IMR-90 (cell line): ENCODE results near the gene ZNF608. TPM values are rescaled to one million over a fixed set of nuclear protein-coding genes. Genes with fewer than 3 reads are reported as not detected.

ENCODE experiments used
- ATAC-seq: fragments of 200-7000 bp; cut with Tn5 transposase; 2 replicates; pipeline ENCODE4 v1.9.1; 2020; ENCODE audit warnings: low read depth, mild to moderate bottlenecking, moderate library complexity
- BruUV-seq: library from RNA; stranded (reverse); fragments of 400-500 nt; replicated peaks from 2 replicates; lab custom pipeline; 2021; lab: Mats Ljungman, UMichigan
- CTCF ChIA-PET: fragments of 300-600 bp; formaldehyde crosslinking; extraction: SDS; loops from one replicate; lab custom pipeline; 2021; ENCODE audit warnings: antibody characterized with exemption; lab: Yijun Ruan, JAX
- POLR2A ChIA-PET: fragments of 300-600 bp; sonication (Branson Sonifier 250); formaldehyde crosslinking; loops from one replicate; lab custom pipeline; 2022; ENCODE audit warnings: antibody characterized with exemption; ENCODE audit not compliant: unreplicated experiment; lab: Charles Lee
- DNase-seq: peaks from one replicate; pipeline ENCODE4 v3.0.0; 2013
- H2AFZ ChIP-seq: replicated peaks from 2 replicates; pipeline ENCODE3; 2013; ENCODE audit warnings: low read length, mild to moderate bottlenecking; ENCODE audit not compliant: poor library complexity
- H2AK5ac ChIP-seq: 2 replicates; pipeline ENCODE4 v1.6.1; 2013; ENCODE audit warnings: low read depth, low read length, inconsistent platforms
- H2AK9ac ChIP-seq: replicated peaks from 2 replicates; pipeline ENCODE3; 2013; ENCODE audit warnings: mild to moderate bottlenecking, low read depth, low read length, moderate library complexity; ENCODE audit not compliant: poor library complexity
- H2BK120ac ChIP-seq: 2 replicates; pipeline ENCODE4 v1.6.1; 2013; ENCODE audit warnings: low read depth, low read length, inconsistent platforms
- H2BK15ac ChIP-seq: 3 replicates; pipeline ENCODE4 v1.6.1; 2013; ENCODE audit warnings: low read depth, low read length, inconsistent platforms
- H2BK20ac ChIP-seq: 2 replicates; pipeline ENCODE4 v1.6.1; 2013; ENCODE audit warnings: low read depth, mild to moderate bottlenecking, inconsistent platforms, low read length, moderate library complexity
- H2BK5ac ChIP-seq: 2 replicates; pipeline ENCODE4 v1.6.1; 2013; ENCODE audit warnings: mild to moderate bottlenecking, low read depth, low read length, inconsistent platforms; ENCODE audit not compliant: poor library complexity, severe bottlenecking
- H3K14ac ChIP-seq: replicated peaks from 2 replicates; pipeline ENCODE4 v1.6.1; 2013; ENCODE audit warnings: low read depth, low read length, inconsistent platforms
- H3K18ac ChIP-seq: 2 replicates; pipeline ENCODE4 v1.6.1; 2013; ENCODE audit warnings: low read depth, low read length, control low read depth
- H3K23ac ChIP-seq: 2 replicates; pipeline ENCODE4 v1.6.1; 2013; ENCODE audit warnings: low read depth, low read length, inconsistent platforms
- H3K27ac ChIP-seq: 2 replicates; pipeline ENCODE4 v1.5.1; 2013; ENCODE audit warnings: mild to moderate bottlenecking, control low read depth, low read length; ENCODE audit not compliant: insufficient read depth
- H3K27me3 ChIP-seq: 2 replicates; pipeline ENCODE4 v1.6.1; 2013; ENCODE audit warnings: low read length; ENCODE audit not compliant: control insufficient read depth, insufficient read depth
- H3K36me3 ChIP-seq: 2 replicates; pipeline ENCODE4 v1.6.1; 2013; ENCODE audit warnings: low read length, mixed read lengths; ENCODE audit not compliant: control insufficient read depth, insufficient read depth
- H3K4ac ChIP-seq: 2 replicates; pipeline ENCODE4 v1.6.1; 2013; ENCODE audit warnings: low read depth, low read length, inconsistent platforms
- H3K4me1 ChIP-seq: 2 replicates; pipeline ENCODE4 v1.6.1; 2013; ENCODE audit warnings: low read length, mixed read lengths; ENCODE audit not compliant: control insufficient read depth, insufficient read depth
- H3K4me2 ChIP-seq: 2 replicates; pipeline ENCODE4 v1.6.1; 2013; ENCODE audit warnings: low read depth, mild to moderate bottlenecking, control low read depth, low read length, moderate library complexity
- H3K4me3 ChIP-seq: 2 replicates; pipeline ENCODE4 v1.5.1; 2013; ENCODE audit warnings: low read depth, mild to moderate bottlenecking, control low read depth, low read length, moderate library complexity; ENCODE audit not compliant: insufficient read depth
- H3K56ac ChIP-seq: 2 replicates; pipeline ENCODE4 v1.6.1; 2013; ENCODE audit warnings: low read length, inconsistent platforms; ENCODE audit not compliant: insufficient read depth; ENCODE audit errors: extremely low read depth
- H3K79me1 ChIP-seq, 2 experiments: 2 replicates each; pipeline ENCODE4 v1.6.1; 2013; ENCODE audit warnings: low read length in 2 of 2, inconsistent platforms in 1 of 2, low read depth in 1 of 2
- H3K9ac ChIP-seq: 2 replicates; pipeline ENCODE4 v1.6.1; 2013; ENCODE audit warnings: low read depth, low read length, control low read depth
- H3K9me1 ChIP-seq: 2 replicates; pipeline ENCODE4 v1.6.1; 2013; ENCODE audit warnings: low read length, inconsistent platforms; ENCODE audit not compliant: insufficient read depth
- H3K9me3 ChIP-seq: 2 replicates; pipeline ENCODE4 v1.6.1; 2013; ENCODE audit warnings: low read length; ENCODE audit not compliant: control insufficient read depth, insufficient read depth
- H4K20me1 ChIP-seq: 2 replicates; pipeline ENCODE4 v1.6.1; 2013; ENCODE audit warnings: low read length, inconsistent platforms; ENCODE audit not compliant: insufficient read depth
- H4K5ac ChIP-seq: 2 replicates; pipeline ENCODE4 v1.6.1; 2013; ENCODE audit warnings: mild to moderate bottlenecking, low read depth, low read length, control low read depth
- H4K8ac ChIP-seq, 2 experiments: 2 replicates each; pipeline ENCODE4 v1.6.1; 2013; ENCODE audit warnings: low read depth in 2 of 2, low read length in 2 of 2, control low read depth in 1 of 2, inconsistent platforms in 1 of 2
- H4K91ac ChIP-seq: 2 replicates; pipeline ENCODE4 v1.6.1; 2013; ENCODE audit warnings: low read depth, low read length, inconsistent platforms; ENCODE audit not compliant: insufficient read depth
- CHD1 ChIP-seq: IDR thresholded peaks from 2 replicates; pipeline ENCODE4 v1.6.1; 2012; ENCODE audit warnings: low read depth, low read length, improper control_type of control experiment
- CTCF ChIP-seq: conservative IDR thresholded peaks from 2 replicates; pipeline ENCODE4 v1.5.1; 2012; ENCODE audit warnings: mild to moderate bottlenecking, low read depth, low read length, improper control_type of control experiment
- ELK1 ChIP-seq: fragments of 150-350 bp; IDR thresholded peaks from 2 replicates; pipeline ENCODE4 v1.6.1; 2016; ENCODE audit warnings: low read depth, mild to moderate bottlenecking, low read length, moderate library complexity, borderline replicate concordance
- NFE2L2 ChIP-seq: fragments of 150-350 bp; IDR thresholded peaks from 2 replicates; pipeline ENCODE4 v1.6.1; 2016; ENCODE audit warnings: low read depth, mild to moderate bottlenecking, low read length
- SMC3 ChIP-seq: fragments of 150-350 bp; IDR thresholded peaks from 2 replicates; pipeline ENCODE4 v1.6.1; 2016; ENCODE audit warnings: low read depth, mild to moderate bottlenecking, antibody characterized with exemption, low read length, moderate library complexity
- WGBS, 2 experiments: methylation state at CpG; one replicate each; pipeline versions ENCODE4 v1.1.5 to v1.1.7; 2013; ENCODE audit warnings: missing lambda C conversion rate in 2 of 2; ENCODE audit not compliant: insufficient read length in 1 of 2; ENCODE audit errors: extremely low coverage in 2 of 2; 5-methylcytosine and 5-hydroxymethylcytosine counted together
- dilution Hi-C: fragments of 300-500 bp; cut with HindIII; formaldehyde crosslinking; loops from one replicate; pipeline ENCODE4 v1.14.3; 2018; ENCODE audit warnings: low sequenced_read_pairs; ENCODE audit not compliant: unreplicated experiment
- in situ Hi-C: fragments of 300-500 bp; cut with MboI; formaldehyde crosslinking; loops from 3 replicates; pipeline ENCODE4 v1.14.3; 2019; ENCODE audit warnings: low sequenced_read_pairs, inconsistent platforms, mixed read lengths
- intact Hi-C: fragments of 100-400 bp; cut with micrococcal nuclease; formaldehyde crosslinking; loops from 2 replicates; pipeline ENCODE4 v1.10.0; 2022
- polyA plus RNA-seq, 3 experiments: library from polyadenylated mRNA; depleted of rRNA; stranded (reverse); fragments of >200 nt; gene quantifications; 2 replicates each; pipeline ENCODE4 v1.2.3, GENCODE V29; 2012; ENCODE audit warnings: low replicate concordance in 1 of 3
- total RNA-seq: library from RNA; depleted of rRNA; stranded (reverse); fragments of >200 nt; gene quantifications from 2 replicates; pipeline ENCODE4 v1.2.3, GENCODE V29; 2012

The ZNF608 gene
- total and polyA plus RNA-seq, 2 of the 4 experiments (the other 2 are of a cell fraction): 9.8 to 15.1 TPM

GRCh38 chr5:124761010-124761409 lies 14.6 kb upstream of the ZNF608 start:
- H3K56ac ChIP-seq: no peak overlapping the region
- no peaks in the 10 kb centered on the region for H3K27me3 ChIP-seq
- TF ChIP-seq SMC3: no peak
- TF ChIP-seq CTCF: no peak
- TF ChIP-seq NFE2L2: no peak
- TF ChIP-seq ELK1: no peak
- TF ChIP-seq CHD1: no peak
- no peak overlapping the region for H2AK5ac ChIP-seq
- POLR2A ChIA-PET: no interaction called here
- H2BK5ac ChIP-seq: no peak overlapping the region
- ATAC-seq (no peak), DNase-seq (no peak)
- no peak overlapping the region for H2BK15ac ChIP-seq
- in situ Hi-C loops: no loop called here
- BruUV-seq: no TSS peak
- H3K4me1 ChIP-seq: no peaks in the 10 kb centered on the region
- H3K4me2 ChIP-seq: no peak overlapping the region
- dilution Hi-C loops: no loop called here
- H4K91ac ChIP-seq: no peak overlapping the region
- H2BK120ac ChIP-seq: no peak overlapping the region
- no peak overlapping the region for H3K23ac ChIP-seq
- H3K14ac ChIP-seq: no peak overlapping the region
- CTCF ChIA-PET: no interaction called here
- H2AK9ac ChIP-seq: no peak overlapping the region
- intact Hi-C loops: no loop called here
- H3K18ac ChIP-seq: no peak overlapping the region
- no peaks in the 10 kb centered on the region for H3K9me1 ChIP-seq
- H3K4ac ChIP-seq: no peak overlapping the region
- no peaks in the 10 kb centered on the region for H4K20me1 ChIP-seq
- H3K9me3 ChIP-seq: no peaks in the 10 kb centered on the region
- H3K4me3 ChIP-seq: no peak overlapping the region
- no peak overlapping the region for H3K27ac ChIP-seq
- no peaks in the 10 kb centered on the region for H3K79me1 ChIP-seq
- no peak overlapping the region for H2BK20ac ChIP-seq
- H2AFZ ChIP-seq: no peak overlapping the region
- no CpG with 5 or more reads among the region's 4 CpGs for WGBS, 2 experiments
- no peak overlapping the region for H4K8ac ChIP-seq
- no peak overlapping the region for H4K5ac ChIP-seq
- no peaks in the 10 kb centered on the region for H3K36me3 ChIP-seq
- no peak overlapping the region for H3K9ac ChIP-seq
